ENCODE data around the gene PCBP3. TPM values are rescaled to one million over a fixed set of nuclear protein-coding genes. Genes with fewer than 3 reads are reported as not detected.

PCBP3 gene
- total RNA-seq, 1 donor from 2014 or later: 7.6 TPM

GRCh38 chr21:45942755-45943629, 299.5 kb downstream of the PCBP3 start:
- Mint-ChIP-seq H3K9me3 (ENCODE audit: unreplicated experiment) (no peaks in the 10 kb centered on the region), H3K27ac (ENCODE audit: unreplicated experiment) (no peak overlapping the region), H3K4me1 (ENCODE audit: unreplicated experiment) (no peaks in the 10 kb centered on the region), H3K36me3 (ENCODE audit: unreplicated experiment) (no peaks in the 10 kb centered on the region), H3K4me3 (ENCODE audit: unreplicated experiment) (no peak overlapping the region), H3K27me3 (ENCODE audit: unreplicated experiment) (peaks cover 2% of the 10 kb centered on the region)
- no peak for TF ChIP-seq CTCF (IDR thresholded peaks at IDR 0.05)
- no peak for DNase-seq (ENCODE audit: extremely low spot score, unreplicated experiment)

GRCh38 chr21:45943630-45944540, 300.4 kb downstream of the PCBP3 start:
- Mint-ChIP-seq H3K4me3 (ENCODE audit: unreplicated experiment) (no peak overlapping the region), H3K9me3 (ENCODE audit: unreplicated experiment) (no peaks in the 10 kb centered on the region), H3K27ac (ENCODE audit: unreplicated experiment) (no peak overlapping the region), H3K36me3 (ENCODE audit: unreplicated experiment) (no peaks in the 10 kb centered on the region), H3K4me1 (ENCODE audit: unreplicated experiment) (peaks cover 3% of the 10 kb centered on the region), H3K27me3 (ENCODE audit: unreplicated experiment) (peaks cover 3% of the 10 kb centered on the region)
- TF ChIP-seq CTCF (IDR thresholded peaks at IDR 0.05): no peak
- no peak for DNase-seq (ENCODE audit: extremely low spot score, unreplicated experiment)

GRCh38 chr21:45944601-45945000, 301.1 kb downstream of the PCBP3 start:
- H3K4me1 Mint-ChIP-seq (ENCODE audit: unreplicated experiment): peaks cover 9% of the 10 kb centered on the region
- H3K4me3 Mint-ChIP-seq (ENCODE audit: unreplicated experiment): no peak overlapping the region
- no peak overlapping the region for H3K27ac Mint-ChIP-seq (ENCODE audit: unreplicated experiment)
- TF ChIP-seq CTCF (IDR thresholded peaks at IDR 0.05): no peak
- H3K27me3 Mint-ChIP-seq (ENCODE audit: unreplicated experiment): peaks cover 3% of the 10 kb centered on the region
- no peak for DNase-seq (ENCODE audit: extremely low spot score, unreplicated experiment)
- no peaks in the 10 kb centered on the region for H3K9me3 Mint-ChIP-seq (ENCODE audit: unreplicated experiment)
- H3K36me3 Mint-ChIP-seq (ENCODE audit: unreplicated experiment): no peaks in the 10 kb centered on the region

GRCh38 chr21:45945066-45945867, 301.7 kb downstream of the PCBP3 start:
- no peaks in the 10 kb centered on the region for H3K9me3 Mint-ChIP-seq (ENCODE audit: unreplicated experiment)
- peaks cover 3% of the 10 kb centered on the region for H3K27me3 Mint-ChIP-seq (ENCODE audit: unreplicated experiment)
- no peak overlapping the region for H3K4me3 Mint-ChIP-seq (ENCODE audit: unreplicated experiment)
- no peaks in the 10 kb centered on the region for H3K36me3 Mint-ChIP-seq (ENCODE audit: unreplicated experiment)
- no peak for DNase-seq (ENCODE audit: extremely low spot score, unreplicated experiment)
- no peak overlapping the region for H3K27ac Mint-ChIP-seq (ENCODE audit: unreplicated experiment)
- no peak for TF ChIP-seq CTCF (IDR thresholded peaks at IDR 0.05)
- peaks cover 16% of the 10 kb centered on the region for H3K4me1 Mint-ChIP-seq (ENCODE audit: unreplicated experiment)
